ENCODE measurements around the gene SH3TC1.

The SH3TC1 gene

DNA sequence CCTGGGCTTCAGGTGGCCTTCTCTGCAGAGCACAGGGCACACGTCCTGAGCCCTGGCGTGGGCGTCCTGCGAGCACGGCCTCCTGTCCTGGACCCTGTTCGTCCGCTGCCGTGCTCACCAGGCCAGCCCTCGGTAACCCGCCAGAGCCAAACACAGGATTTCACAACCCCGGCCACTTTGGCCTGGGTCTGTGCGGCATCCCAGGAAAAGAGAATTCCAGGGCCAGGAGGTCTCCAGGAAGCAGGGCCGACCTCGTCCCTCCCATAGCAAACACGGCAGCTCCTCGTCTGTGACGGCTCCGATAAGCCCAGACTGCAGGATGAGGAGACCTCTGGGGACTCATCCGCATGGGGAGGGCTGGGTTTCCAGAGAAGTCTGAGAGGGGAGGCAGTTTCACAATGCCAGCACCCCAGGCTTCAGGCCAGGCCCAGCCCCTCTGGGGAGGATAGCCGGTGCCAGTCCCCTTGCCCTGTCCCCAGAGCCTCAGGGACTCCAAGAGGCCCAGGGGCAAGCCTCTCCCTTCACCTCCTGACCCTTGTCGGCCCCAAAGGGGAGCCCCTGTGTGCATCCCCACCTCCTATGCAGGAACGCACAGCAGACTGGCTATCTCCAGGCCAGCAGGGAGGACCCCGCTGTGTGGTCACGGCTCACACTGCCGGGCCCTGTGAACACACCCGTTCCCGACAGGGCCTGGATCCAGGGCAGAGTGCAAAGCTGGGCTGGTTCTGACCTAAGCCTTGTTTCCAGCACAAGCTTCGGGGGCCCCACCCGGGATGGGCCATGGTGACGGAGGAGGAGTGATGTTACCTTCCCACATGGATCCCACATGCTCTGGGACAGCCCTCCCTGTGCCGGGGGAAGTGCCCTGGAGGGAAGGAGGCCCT, 48.2 kb downstream of the SH3TC1 start:
- no peak for DNase-seq

- DNase-seq = no peak
Observed at GRCh38 chr4:8248091-8248490, 49.0 kb downstream of the SH3TC1 start.

GRCh38 chr4:8250227-8250626, 51.1 kb downstream of the SH3TC1 start:
- no peak for DNase-seq

- DNase-seq = no peak
Observed at GRCh38 chr4:8250637-8251036, 51.5 kb downstream of the SH3TC1 start.

DNA sequence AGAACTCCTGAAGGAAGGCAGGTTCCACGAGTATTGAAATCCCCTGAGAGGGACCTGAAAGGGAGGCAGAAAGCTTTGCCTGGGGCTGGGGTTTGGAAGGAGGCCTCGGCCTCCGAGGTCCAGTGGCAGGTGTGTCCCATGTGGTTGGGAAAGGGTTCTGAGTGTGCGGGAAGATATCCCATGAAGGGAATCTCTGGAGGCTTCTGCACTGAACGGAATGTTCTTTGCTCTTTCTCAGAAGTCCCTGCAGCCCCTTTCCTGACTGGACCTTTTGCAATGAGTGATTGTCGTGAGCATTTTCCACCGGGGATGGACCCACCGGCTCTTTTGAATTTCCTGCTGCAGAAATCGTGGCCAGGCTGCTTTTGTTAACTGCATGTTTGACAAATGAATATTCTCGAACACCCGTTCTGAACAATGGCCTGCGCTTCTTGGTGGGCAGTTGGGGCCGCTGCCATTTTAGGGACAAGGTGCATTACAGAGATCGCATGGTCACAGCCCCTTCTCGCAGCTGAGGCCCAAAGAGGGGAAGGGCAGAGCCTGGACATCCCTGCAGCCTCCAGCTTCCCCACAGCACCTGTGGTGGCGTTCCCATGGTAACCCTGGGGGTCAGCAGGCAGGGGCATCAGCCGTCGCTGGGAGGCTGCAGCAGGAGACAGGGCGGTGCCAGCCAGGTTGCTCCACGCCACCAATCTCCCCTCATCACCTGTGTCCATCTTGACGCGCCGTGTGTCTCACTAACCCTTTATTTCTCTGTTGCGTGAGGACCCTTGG, 52.2 kb downstream of the SH3TC1 start:
- no peak for DNase-seq

GRCh38 chr4:8252301-8253173, 53.4 kb downstream of the SH3TC1 start:
- no peak for DNase-seq

DNA sequence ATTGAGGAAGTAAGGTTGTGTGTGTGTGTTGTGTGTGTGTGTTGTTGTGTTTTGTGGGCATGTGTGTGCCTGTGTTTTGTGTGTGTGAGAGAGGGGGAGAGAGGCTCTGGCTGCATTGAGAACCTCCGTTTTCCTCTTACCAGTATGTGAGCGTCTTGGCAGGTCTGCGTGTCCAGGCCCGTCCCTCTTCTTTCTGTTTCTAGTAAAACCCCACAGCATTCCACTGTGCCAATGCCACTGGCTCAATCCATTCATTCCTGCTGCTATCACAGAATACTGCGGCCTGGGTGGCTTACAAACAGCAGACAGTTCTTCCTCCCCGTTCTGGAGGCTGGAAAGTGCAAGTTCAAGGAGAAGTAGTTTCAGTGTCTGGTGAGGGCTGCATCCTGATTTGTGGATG, 55.0 kb downstream of the SH3TC1 start:
- DNase-seq = no peak

GRCh38 chr4:8255698-8256441, 56.8 kb downstream of the SH3TC1 start:
- no peak for DNase-seq

DNA sequence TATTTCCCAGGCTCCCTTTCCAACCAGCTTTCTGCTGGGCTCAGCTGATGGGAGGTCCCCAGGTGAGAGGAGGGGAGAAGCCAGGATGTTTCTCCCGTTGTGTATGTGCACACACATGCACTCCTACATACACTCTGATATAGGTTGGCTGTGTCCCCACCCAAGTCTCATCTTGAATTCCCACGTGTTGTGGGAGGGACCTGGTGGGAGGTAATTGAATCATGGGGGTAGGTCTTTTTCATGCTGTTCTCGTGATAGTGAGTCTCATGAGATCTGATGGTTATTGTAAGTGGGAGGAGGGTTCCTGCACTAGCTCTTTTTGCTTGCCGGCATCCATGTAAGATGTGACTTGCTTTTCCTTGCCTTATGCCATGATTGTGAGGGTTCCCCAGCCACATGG, 58.8 kb downstream of the SH3TC1 start:
- DNase-seq = no peak

- no peak for DNase-seq
Observed at GRCh38 chr4:8258552-8259212, 59.6 kb downstream of the SH3TC1 start.

- no peak for DNase-seq
Observed at GRCh38 chr4:8259743-8260430, 60.8 kb downstream of the SH3TC1 start.

DNA sequence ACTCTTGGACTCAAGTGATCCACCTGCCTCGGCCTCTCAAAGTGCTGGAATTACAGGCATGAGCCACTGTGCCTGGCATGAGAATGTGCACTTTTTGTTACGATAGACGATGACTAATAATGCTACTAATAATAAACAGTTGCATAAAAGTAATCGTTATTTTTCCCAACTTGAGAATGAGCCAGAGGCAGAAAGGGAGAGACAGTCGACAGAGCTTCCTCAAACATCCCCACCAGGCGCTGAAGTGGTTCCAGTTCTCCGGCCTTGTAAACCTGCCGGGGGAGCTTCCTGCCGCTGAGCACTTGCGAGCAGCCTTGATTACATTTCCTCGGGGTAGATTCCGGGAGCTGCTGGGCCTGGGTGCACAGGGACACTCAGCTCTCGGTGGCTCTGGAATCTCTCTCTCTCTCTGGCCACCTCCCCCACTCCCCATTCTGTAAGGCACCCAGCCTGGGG, 61.6 kb downstream of the SH3TC1 start:
- no peak for DNase-seq

GRCh38 chr4:8261851-8262535, 62.9 kb downstream of the SH3TC1 start:
- DNase-seq = no peak

DNA sequence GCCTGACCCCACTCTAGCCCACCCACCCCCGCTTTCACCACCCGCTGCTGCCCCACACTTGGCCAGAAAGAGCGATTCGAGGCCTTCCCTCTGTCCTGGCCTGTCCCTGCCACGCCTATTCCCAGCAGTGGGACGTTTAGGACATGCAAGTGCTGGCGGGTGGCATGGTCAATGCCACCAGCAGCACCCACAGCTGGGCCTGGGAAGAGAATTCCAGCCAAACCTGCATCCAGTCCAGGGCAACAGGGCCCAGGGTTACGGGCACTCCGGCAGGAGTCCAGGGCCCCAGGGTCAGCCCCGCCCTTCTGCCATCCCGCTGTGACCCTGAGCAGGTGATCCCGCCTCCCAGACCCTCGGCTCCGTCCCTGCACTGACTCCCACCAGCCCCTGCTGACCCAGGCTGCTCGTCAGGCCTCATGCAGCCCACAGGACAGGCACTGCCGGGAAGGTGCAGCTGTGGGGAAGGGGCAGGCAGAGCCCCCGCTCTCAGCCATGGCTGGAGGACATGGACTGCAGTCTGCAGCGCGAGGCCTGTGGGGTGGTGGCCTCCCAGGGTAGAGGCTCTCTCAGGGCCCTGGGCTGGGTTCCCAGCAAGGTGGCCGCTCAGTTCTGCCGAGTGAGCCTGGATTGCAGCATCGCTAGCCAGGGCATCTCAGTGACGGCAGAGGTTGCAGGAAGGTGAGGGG, 63.7 kb downstream of the SH3TC1 start:
- no peak for DNase-seq

- DNase-seq = no peak
Observed at GRCh38 chr4:8263397-8263796, 64.3 kb downstream of the SH3TC1 start.

- no peak for DNase-seq
Observed at GRCh38 chr4:8264106-8264505, 65.0 kb downstream of the SH3TC1 start.

GRCh38 chr4:8265171-8265929, 66.3 kb downstream of the SH3TC1 start:
- DNase-seq = no peak

DNA sequence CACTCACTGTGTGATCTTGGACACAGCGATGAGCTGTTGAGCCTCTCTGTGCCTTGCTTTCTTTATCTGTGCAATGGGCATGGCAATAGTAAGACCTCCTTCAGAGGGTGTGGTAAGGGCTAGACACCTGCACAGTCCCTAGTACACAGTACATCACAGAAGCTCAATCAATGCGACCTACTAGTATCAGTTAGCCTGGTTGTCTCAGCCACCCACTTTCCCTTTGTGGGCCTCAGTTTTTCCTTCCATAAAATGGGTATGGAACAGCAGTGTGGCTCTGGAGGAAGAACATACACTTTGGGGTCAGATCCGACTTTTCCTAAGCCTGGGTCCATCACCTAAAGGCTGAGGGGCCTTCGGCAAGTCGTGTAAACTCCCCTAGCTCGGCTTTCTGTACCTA, 67.0 kb downstream of the SH3TC1 start:
- DNase-seq = no peak

GRCh38 chr4:8266508-8266907, 67.4 kb downstream of the SH3TC1 start:
- no peak for DNase-seq
